Thymus (tissue), 11 donors: ENCODE data around the gene ZNF43. TPM values are rescaled to one million over a fixed set of nuclear protein-coding genes. Genes with fewer than 3 reads are reported as not detected.
"Not testable (repeated sequence)": the region's sequence is repeated elsewhere in the genome, so short reads cannot be mapped to it uniquely, and the experiment has no call there.

ENCODE experiments used
- DNase-seq, 9 donors: peaks; one replicate each; pipeline ENCODE4 v3.0.0-alpha.2; 2013; ENCODE audit warnings: low spot score in 9 of 9, low read depth in 6 of 9, missing footprints in 1 of 9
- H3K27ac ChIP-seq, 2 donors: one replicate each; pipeline ENCODE4 v1.5.1; 2013; ENCODE audit warnings: control low read depth in 1 of 2, low read depth in 1 of 2, low read length in 1 of 2, mild to moderate bottlenecking in 1 of 2, moderate library complexity in 1 of 2
- H3K27me3 ChIP-seq, 2 donors: one replicate each; pipeline ENCODE4 v1.5.1; 2013; ENCODE audit warnings: low read length in 1 of 2; ENCODE audit not compliant: control insufficient read depth in 2 of 2, insufficient read depth in 1 of 2
- H3K36me3 ChIP-seq, 2 donors: one replicate each; pipeline ENCODE4 v1.5.1; 2013; ENCODE audit warnings: low read length in 1 of 2, mild to moderate bottlenecking in 1 of 2, moderate library complexity in 1 of 2; ENCODE audit not compliant: control insufficient read depth in 2 of 2, insufficient read depth in 2 of 2
- H3K4me1 ChIP-seq, 2 donors: one replicate each; pipeline ENCODE4 v1.5.1; 2013; ENCODE audit warnings: low read length in 2 of 2; ENCODE audit not compliant: control insufficient read depth in 2 of 2, insufficient read depth in 2 of 2
- H3K4me3 ChIP-seq, 2 donors: one replicate each; pipeline ENCODE4 v1.5.1; 2013; ENCODE audit warnings: low read length in 2 of 2, control low read depth in 1 of 2, mild to moderate bottlenecking in 1 of 2
- H3K9me3 ChIP-seq, 2 donors: one replicate each; pipeline ENCODE4 v1.5.1; 2013; ENCODE audit warnings: low read length in 1 of 2, mild to moderate bottlenecking in 1 of 2; ENCODE audit not compliant: control insufficient read depth in 2 of 2, insufficient read depth in 1 of 2
- WGBS: extraction: QIAGEN DNeasy Blood & Tissue Kit; methylation state at CpG from one replicate; pipeline ENCODE4 v1.1.7; 2013; 5-methylcytosine and 5-hydroxymethylcytosine counted together
- polyA plus RNA-seq: library from polyadenylated mRNA; stranded (reverse); fragments of 200-250 nt; gene quantifications from one replicate; pipeline ENCODE4 v1.2.3, GENCODE V29; 2013
- total RNA-seq: library from RNA; stranded (reverse); fragments of 120-200 nt; gene quantifications from one replicate; pipeline ENCODE4 v1.2.4, GENCODE V29; 2013
- donor health status: healthy.

Gene ZNF43
- total and polyA plus RNA-seq, 2 donors: 14.1 to 21.0 TPM

DNA sequence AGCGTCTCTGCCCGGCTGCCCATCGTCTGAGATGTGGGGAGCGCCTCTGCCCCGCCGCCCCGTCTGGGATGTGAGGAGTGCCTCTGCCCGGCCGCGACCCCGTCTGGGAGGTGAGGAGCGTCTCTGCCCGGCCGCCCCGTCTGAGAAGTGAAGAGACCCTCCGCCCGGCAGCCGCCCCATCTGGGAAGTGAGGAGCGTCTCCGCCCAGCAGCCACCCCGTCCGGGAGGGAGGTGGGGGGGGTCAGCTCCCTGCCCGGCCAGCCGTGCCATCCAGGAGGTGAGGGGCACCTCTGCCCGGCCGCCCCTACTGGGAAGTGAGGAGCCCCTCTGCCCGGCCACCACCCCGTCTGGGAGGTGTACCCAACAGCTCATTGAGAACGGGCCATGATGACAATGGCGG is 60.2 kb downstream of the ZNF43 start:
- not testable (repeated sequence) for H3K27me3 ChIP-seq, DNase-seq, H3K27ac ChIP-seq, H3K4me1 ChIP-seq, H3K36me3 ChIP-seq, H3K4me3 ChIP-seq, H3K9me3 ChIP-seq
- WGBS: over 99% methylated on average over 23 of the region's 30 CpGs

GRCh38 chr19:21767065-21767800 is 68.7 kb downstream of the ZNF43 start, which contains the start of gene ZNF100:
ZNF100 (minus strand) TSS chr19:21767579; CDS start chr19:21767429, 150 bp downstream.
- Histone ChIP-seq H3K27me3 (no peaks in the 10 kb centered on the region), H3K4me1 (peaks cover 0 to 2% of the 10 kb centered on the region in 2 donors), H3K4me3 (peak within 1 kb of the TSS; percentile 56 to 86), H3K9me3 (peaks cover 0 to 1% of the 10 kb centered on the region in 2 donors), H3K36me3 (peaks cover 17 to 20% of the 10 kb centered on the region in 2 donors), H3K27ac (peak within 1 kb of the TSS; percentile 82 to 89)
- DNase-seq: peak; percentile 77 to 95 (median 85)
- WGBS: under 1% methylated on average over 35 of the region's 35 CpGs

GRCh38 chr19:21766705-21767064 is 69.3 kb downstream of the ZNF43 start:
- peak overlapping the region; percentile 43 to 89 for H3K27ac ChIP-seq
- 2% methylated on average over 19 of the region's 19 CpGs for WGBS
- peaks cover 20 to 23% of the 10 kb centered on the region in 2 donors for H3K36me3 ChIP-seq
- H3K4me3 ChIP-seq: peak overlapping the region; percentile 56 to 86
- H3K9me3 ChIP-seq, H3K4me1 ChIP-seq, H3K27me3 ChIP-seq, DNase-seq: not testable (repeated sequence)

DNA sequence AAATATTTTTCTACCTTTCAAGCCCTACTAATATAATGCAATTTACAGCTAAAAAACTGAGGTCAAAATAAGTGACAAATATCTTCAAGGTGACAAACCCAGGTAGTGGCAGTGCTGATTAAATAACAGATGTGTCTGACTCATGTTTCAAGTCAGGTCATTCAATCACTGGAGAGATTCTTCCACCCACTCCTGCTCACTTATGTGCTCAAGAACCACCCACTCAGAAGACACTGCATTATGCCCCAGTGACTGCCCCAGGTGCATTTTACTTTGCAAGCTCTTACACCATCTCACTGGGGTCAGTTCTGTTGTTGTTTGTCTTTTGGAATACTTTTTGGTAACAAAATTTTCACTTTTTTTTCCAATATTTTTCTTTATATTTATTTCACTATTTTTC is 70.8 kb downstream of the ZNF43 start:
- peaks cover 3% of the 10 kb centered on the region in 2 donors for H3K9me3 ChIP-seq
- H3K27ac ChIP-seq: no peak overlapping the region
- no peak for DNase-seq
- H3K36me3 ChIP-seq: peaks cover 26 to 29% of the 10 kb centered on the region in 2 donors
- peaks cover 0 to 2% of the 10 kb centered on the region in 2 donors for H3K4me1 ChIP-seq
- H3K27me3 ChIP-seq: no peaks in the 10 kb centered on the region
- H3K4me3 ChIP-seq: no peak overlapping the region

GRCh38 chr19:21761547-21761946 is 74.4 kb downstream of the ZNF43 start:
- 96% methylated on average over 2 of the region's 2 CpGs for WGBS
- not testable (repeated sequence) for H3K4me1 ChIP-seq, DNase-seq, H3K4me3 ChIP-seq, H3K27me3 ChIP-seq, H3K9me3 ChIP-seq, H3K27ac ChIP-seq
- peaks cover 37 to 38% of the 10 kb centered on the region in 2 donors for H3K36me3 ChIP-seq

DNA sequence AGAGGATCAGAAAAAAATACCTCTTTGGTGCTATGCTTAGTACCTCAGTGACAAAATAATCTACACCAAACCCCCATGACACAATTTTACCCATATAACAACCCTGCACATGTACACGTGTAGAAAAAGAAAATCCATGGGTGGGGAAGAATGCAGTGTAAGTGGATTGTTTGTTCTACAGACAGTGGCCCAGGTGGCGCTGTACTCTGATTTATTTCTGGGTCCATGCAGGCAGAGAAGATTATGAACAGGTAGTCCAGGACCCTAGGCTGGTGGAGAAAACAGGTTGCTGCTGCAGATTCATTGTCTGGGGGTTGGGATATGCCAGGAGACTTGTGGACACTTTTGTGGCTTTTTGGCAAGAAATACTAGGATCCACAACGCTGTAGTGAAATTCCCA is 77.7 kb downstream of the ZNF43 start:
- DNase-seq: no peak
- H3K4me3 ChIP-seq: no peak overlapping the region
- no peak overlapping the region for H3K27ac ChIP-seq
- peaks cover 6 to 8% of the 10 kb centered on the region in 2 donors for H3K9me3 ChIP-seq
- peaks cover 29 to 38% of the 10 kb centered on the region in 2 donors for H3K36me3 ChIP-seq
- H3K4me1 ChIP-seq: no peaks in the 10 kb centered on the region
- no peaks in the 10 kb centered on the region for H3K27me3 ChIP-seq
- 99% methylated on average over 3 of the region's 3 CpGs for WGBS

- DNase-seq, H3K27ac ChIP-seq, H3K27me3 ChIP-seq, H3K4me1 ChIP-seq, H3K4me3 ChIP-seq: not testable (repeated sequence)
- Histone ChIP-seq H3K9me3 (peaks cover 5 to 17% of the 10 kb centered on the region in 2 donors), H3K36me3 (peaks cover 34 to 47% of the 10 kb centered on the region in 2 donors)
Observed at GRCh38 chr19:21755555-21755954, 80.4 kb downstream of the ZNF43 start.

Other genes with a start within 250 kb of the ZNF43 start
- gene ZNF100, start 68.6 kb downstream of the ZNF43 start, total RNA-seq: 14.7 TPM
- gene ZNF100, start 68.6 kb downstream of the ZNF43 start, polyA plus RNA-seq: 5.3 TPM
- gene ZNF208, start 174.8 kb upstream of the ZNF43 start, total RNA-seq: 0.14 TPM
- 0.23 TPM for gene ZNF208, start 174.8 kb upstream of the ZNF43 start, polyA plus RNA-seq
- 4.9 TPM for gene ZNF257, start 216.3 kb upstream of the ZNF43 start, total RNA-seq
- gene ZNF257, start 216.3 kb upstream of the ZNF43 start, polyA plus RNA-seq: 2.9 TPM